Stimulated activated CD8-positive, alpha-beta memory T cell treated with anti-CD3 and anti-CD28 coated beads, Interleukin-2, amount 100 ng/mL, for 48 hours (primary cell): ENCODE results near the gene AURKAIP1.

Source experiments
- DNase-seq, 2 donors: peaks; one replicate each; pipeline ENCODE4 v3.0.0-alpha.2; 2020; ENCODE audit warnings: low read depth in 2 of 2

Gene AURKAIP1

GRCh38 chr1:1361233-1361981 lies 13.6 kb downstream of the AURKAIP1 start:
- no peak for DNase-seq

GRCh38 chr1:1360506-1361169 lies 14.4 kb downstream of the AURKAIP1 start:
- DNase-seq: no peak

GRCh38 chr1:1359664-1360468 lies 15.1 kb downstream of the AURKAIP1 start:
- DNase-seq: no peak

GRCh38 chr1:1359308-1359663 lies 15.7 kb downstream of the AURKAIP1 start:
- no peak for DNase-seq

GRCh38 chr1:1358433-1359271 lies 16.4 kb downstream of the AURKAIP1 start, which contains the start of gene MXRA8:
Gene MXRA8, minus strand, starts transcription at chr1:1358555. Its CDS starts 51 bp downstream, at chr1:1358504.
- DNase-seq: no peak

GRCh38 chr1:1357871-1358432 lies 17.1 kb downstream of the AURKAIP1 start:
- DNase-seq: no peak

GRCh38 chr1:1356796-1357401 lies 18.1 kb downstream of the AURKAIP1 start:
- no peak for DNase-seq

GRCh38 chr1:1356166-1356795 lies 18.7 kb downstream of the AURKAIP1 start:
- DNase-seq: no peak

- no peak for DNase-seq
These were observed 19.6 kb downstream of the AURKAIP1 start for GRCh38 chr1:1355416-1355815.

GRCh38 chr1:1354271-1355247 lies 20.4 kb downstream of the AURKAIP1 start:
- no peak for DNase-seq

- no peak for DNase-seq
These were observed 21.4 kb downstream of the AURKAIP1 start for GRCh38 chr1:1353389-1354151.

GRCh38 chr1:1352786-1353388 lies 22.1 kb downstream of the AURKAIP1 start:
- no peak for DNase-seq

- no peak for DNase-seq
These were observed 23.2 kb downstream of the AURKAIP1 start for GRCh38 chr1:1351511-1352427.

GRCh38 chr1:1349256-1350012 lies 25.6 kb downstream of the AURKAIP1 start, which contains the start of gene DVL1:
Gene DVL1, minus strand, starts transcription at chr1:1349418. Its CDS starts 353 bp downstream, at chr1:1349065.
- DNase-seq: peak; percentile 44 to 62

GRCh38 chr1:1348420-1349255 lies 26.4 kb downstream of the AURKAIP1 start:
- DNase-seq: no peak
